ENCODE results near the gene RTEL1.

DNA sequence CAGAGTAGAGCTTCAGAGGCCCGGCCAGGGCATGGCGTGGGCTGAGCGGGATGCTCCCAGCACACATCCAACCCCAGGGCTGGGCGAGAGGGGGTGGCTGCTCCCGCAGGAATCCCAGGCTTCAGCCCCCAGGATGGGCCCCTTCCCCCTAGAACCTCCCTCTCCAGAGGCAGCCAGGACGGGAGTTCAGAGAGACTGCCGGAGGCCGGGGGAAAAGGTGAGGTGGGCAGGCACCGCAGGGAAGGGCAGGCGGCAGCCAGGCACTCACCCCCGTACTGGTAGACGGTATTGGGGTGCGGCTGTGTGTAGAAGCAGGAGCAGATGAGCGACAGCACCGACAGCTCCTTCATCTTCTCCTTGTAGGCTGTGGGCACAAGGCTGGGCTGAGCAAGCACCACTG lies 14.2 kb upstream of the RTEL1 start:
- TF ChIP-seq, protein P1, sequence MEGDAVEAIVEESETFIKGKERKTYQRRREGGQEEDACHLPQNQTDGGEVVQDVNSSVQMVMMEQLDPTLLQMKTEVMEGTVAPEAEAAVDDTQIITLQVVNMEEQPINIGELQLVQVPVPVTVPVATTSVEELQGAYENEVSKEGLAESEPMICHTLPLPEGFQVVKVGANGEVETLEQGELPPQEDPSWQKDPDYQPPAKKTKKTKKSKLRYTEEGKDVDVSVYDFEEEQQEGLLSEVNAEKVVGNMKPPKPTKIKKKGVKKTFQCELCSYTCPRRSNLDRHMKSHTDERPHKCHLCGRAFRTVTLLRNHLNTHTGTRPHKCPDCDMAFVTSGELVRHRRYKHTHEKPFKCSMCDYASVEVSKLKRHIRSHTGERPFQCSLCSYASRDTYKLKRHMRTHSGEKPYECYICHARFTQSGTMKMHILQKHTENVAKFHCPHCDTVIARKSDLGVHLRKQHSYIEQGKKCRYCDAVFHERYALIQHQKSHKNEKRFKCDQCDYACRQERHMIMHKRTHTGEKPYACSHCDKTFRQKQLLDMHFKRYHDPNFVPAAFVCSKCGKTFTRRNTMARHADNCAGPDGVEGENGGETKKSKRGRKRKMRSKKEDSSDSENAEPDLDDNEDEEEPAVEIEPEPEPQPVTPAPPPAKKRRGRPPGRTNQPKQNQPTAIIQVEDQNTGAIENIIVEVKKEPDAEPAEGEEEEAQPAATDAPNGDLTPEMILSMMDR (IDR thresholded peaks at IDR 0.05) = no peak
- TF ChIP-seq POLR2A (IDR thresholded peaks at IDR 0.05) = no peak

Measured in body of pancreas (tissue), 4 donors.